ENCODE data around the gene TIMM44. TPM values are rescaled to one million over a fixed set of nuclear protein-coding genes. Genes with fewer than 3 reads are reported as not detected.
"Not testable (repeated sequence)": the region's sequence is repeated elsewhere in the genome, so short reads cannot be mapped to it uniquely, and the experiment has no call there.

Gene TIMM44
- total RNA-seq, 4 donors from 2014 or later, result 59.7 to 102 (median 71.8) TPM

GRCh38 chr19:7965259-7965841 lies 21.9 kb upstream of the TIMM44 start:
- Histone ChIP-seq H3K27me3 (no peaks in the 10 kb centered on the region), H3K4me3 (no peak overlapping the region), H3K9me3 (no peaks in the 10 kb centered on the region), H3K4me1 (no peaks in the 10 kb centered on the region), H3K27ac (no peak overlapping the region), H3K36me3 (peaks cover 0 to 59% (median 9%) of the 10 kb centered on the region in 4 donors)
- intact Hi-C loops (cut with DNase I; ENCODE audit: low total_unique reads) (no loop called here), in situ Hi-C loops (cut with MboI; ENCODE audit: low pct_ligation_motif_present in 1 of 4, low pct_unique_long_range_greater_than_20kb in 1 of 4, low sequenced_read_pairs in 3 of 4) (loop anchor here in 1 of 4 donors (25.0 kb wide), 1 partner anchor 272 kb away; no protein-coding TSS in a partner anchor)
- no peak for TF ChIP-seq POLR2A (IDR thresholded peaks at IDR 0.05)
- no peak for TF ChIP-seq POLR2AphosphoS5 (IDR thresholded peaks at IDR 0.05)
- 91 to 93% methylated on average over 12 of the region's 12 CpGs for WGBS, 2 donors (ENCODE audit: low coverage in 1 of 2)
- DNase-seq, result no peak

GRCh38 chr19:7963566-7963965 lies 20.1 kb upstream of the TIMM44 start:
- Histone ChIP-seq H3K27me3 (no peaks in the 10 kb centered on the region), H3K4me3 (no peak overlapping the region), H3K36me3 (peaks cover 0 to 62% (median 9%) of the 10 kb centered on the region in 4 donors), H3K9me3 (no peaks in the 10 kb centered on the region), H3K4me1 (no peaks in the 10 kb centered on the region), H3K27ac (no peak overlapping the region)
- TF ChIP-seq POLR2A (IDR thresholded peaks at IDR 0.05), result no peak
- no peak for TF ChIP-seq EP300 (IDR thresholded peaks at IDR 0.05; ENCODE audit: low read depth)
- no peak for TF ChIP-seq CTCF (IDR thresholded peaks at IDR 0.05)
- no peak for TF ChIP-seq POLR2AphosphoS5 (IDR thresholded peaks at IDR 0.05)
- 95 to 100% methylated on average over 1 to 25 of the region's 25 CpGs for WGBS, 2 donors (ENCODE audit: low coverage in 1 of 2)
- in situ Hi-C loops (cut with MboI; ENCODE audit: low pct_ligation_motif_present in 1 of 4, low pct_unique_long_range_greater_than_20kb in 1 of 4, low sequenced_read_pairs in 3 of 4), result loop anchor here in 1 of 4 donors (25.0 kb wide), 1 partner anchor 274 kb away; no protein-coding TSS in a partner anchor
- DNase-seq, result no peak
- intact Hi-C loops (cut with DNase I; ENCODE audit: low total_unique reads), result no loop called here

GRCh38 chr19:7962644-7963268 lies 19.3 kb upstream of the TIMM44 start:
- in situ Hi-C loops (cut with MboI; ENCODE audit: low pct_ligation_motif_present in 1 of 4, low pct_unique_long_range_greater_than_20kb in 1 of 4, low sequenced_read_pairs in 3 of 4), result loop anchor here in 1 of 4 donors (25.0 kb wide), 1 partner anchor 275 kb away; no protein-coding TSS in a partner anchor
- Histone ChIP-seq H3K27ac (no peak overlapping the region), H3K4me3 (no peak overlapping the region), H3K36me3 (peaks cover 0 to 59% (median 9%) of the 10 kb centered on the region in 4 donors), H3K27me3 (no peaks in the 10 kb centered on the region), H3K4me1 (no peaks in the 10 kb centered on the region), H3K9me3 (no peaks in the 10 kb centered on the region)
- DNase-seq, result no peak
- intact Hi-C loops (cut with DNase I; ENCODE audit: low total_unique reads), result no loop called here
- TF ChIP-seq POLR2AphosphoS5 (IDR thresholded peaks at IDR 0.05) (no peak), EP300 (IDR thresholded peaks at IDR 0.05; ENCODE audit: low read depth) (no peak), CTCF (IDR thresholded peaks at IDR 0.05) (no peak), POLR2A (IDR thresholded peaks at IDR 0.05) (no peak)
- 89 to 90% methylated on average over 10 to 22 of the region's 22 CpGs for WGBS, 2 donors (ENCODE audit: low coverage in 1 of 2)

GRCh38 chr19:7961920-7962626 lies 18.6 kb upstream of the TIMM44 start:
- no peak for DNase-seq
- intact Hi-C loops (cut with DNase I; ENCODE audit: low total_unique reads), result no loop called here
- no peaks in the 10 kb centered on the region for H3K9me3 ChIP-seq
- H3K27me3 ChIP-seq, result no peaks in the 10 kb centered on the region
- no peak overlapping the region for H3K27ac ChIP-seq
- 84% methylated on average over 13 of the region's 13 CpGs for WGBS, 2 donors (ENCODE audit: low coverage in 1 of 2)
- TF ChIP-seq POLR2A (IDR thresholded peaks at IDR 0.05) (no peak), POLR2AphosphoS5 (IDR thresholded peaks at IDR 0.05) (no peak), CTCF (IDR thresholded peaks at IDR 0.05) (no peak), EP300 (IDR thresholded peaks at IDR 0.05; ENCODE audit: low read depth) (no peak)
- in situ Hi-C loops (cut with MboI; ENCODE audit: low pct_ligation_motif_present in 1 of 4, low pct_unique_long_range_greater_than_20kb in 1 of 4, low sequenced_read_pairs in 3 of 4), result loop anchor here in 1 of 4 donors (25.0 kb wide), 1 partner anchor 275 kb away; no protein-coding TSS in a partner anchor
- peaks cover 0 to 52% (median 8%) of the 10 kb centered on the region in 4 donors for H3K36me3 ChIP-seq
- H3K4me3 ChIP-seq, result no peak overlapping the region
- no peaks in the 10 kb centered on the region for H3K4me1 ChIP-seq

- in situ Hi-C loops (cut with MboI; ENCODE audit: low pct_ligation_motif_present in 1 of 4, low pct_unique_long_range_greater_than_20kb in 1 of 4, low sequenced_read_pairs in 3 of 4), result loop anchor here in 1 of 4 donors (25.0 kb wide), 1 partner anchor 276 kb away; no protein-coding TSS in a partner anchor
- WGBS, 2 donors (ENCODE audit: low coverage in 1 of 2), result 89% methylated on average over 4 of the region's 4 CpGs; no CpG with 5 or more reads in 1 of the 2 donors
- DNase-seq; H3K9me3 ChIP-seq; intact Hi-C loops (cut with DNase I; ENCODE audit: low total_unique reads); H3K4me1 ChIP-seq; H3K27ac ChIP-seq; H3K27me3 ChIP-seq; H3K4me3 ChIP-seq: not testable (repeated sequence)
- peaks cover 0 to 44% (median 5%) of the 10 kb centered on the region in 4 donors for H3K36me3 ChIP-seq
These were observed 17.6 kb upstream of the TIMM44 start for GRCh38 chr19:7961082-7961481.
